GM21447 (cell line): ENCODE results near the gene MAPKAP1.
"Not testable (repeated sequence)": the region's sequence is repeated elsewhere in the genome, so short reads cannot be mapped to it uniquely, and the experiment has no call there.

ENCODE experiments used
- ATAC-seq: cut with Tn5 transposase; IDR thresholded peaks from one replicate; pipeline ENCODE4 v1.9.1; 2021; ENCODE audit not compliant: unreplicated experiment

MAPKAP1 gene

GRCh38 chr9:125611121-125611765 is 95.8 kb downstream of the MAPKAP1 start:
- no peak for ATAC-seq

- no peak for ATAC-seq
These were observed 97.3 kb downstream of the MAPKAP1 start for GRCh38 chr9:125609744-125610143.

DNA sequence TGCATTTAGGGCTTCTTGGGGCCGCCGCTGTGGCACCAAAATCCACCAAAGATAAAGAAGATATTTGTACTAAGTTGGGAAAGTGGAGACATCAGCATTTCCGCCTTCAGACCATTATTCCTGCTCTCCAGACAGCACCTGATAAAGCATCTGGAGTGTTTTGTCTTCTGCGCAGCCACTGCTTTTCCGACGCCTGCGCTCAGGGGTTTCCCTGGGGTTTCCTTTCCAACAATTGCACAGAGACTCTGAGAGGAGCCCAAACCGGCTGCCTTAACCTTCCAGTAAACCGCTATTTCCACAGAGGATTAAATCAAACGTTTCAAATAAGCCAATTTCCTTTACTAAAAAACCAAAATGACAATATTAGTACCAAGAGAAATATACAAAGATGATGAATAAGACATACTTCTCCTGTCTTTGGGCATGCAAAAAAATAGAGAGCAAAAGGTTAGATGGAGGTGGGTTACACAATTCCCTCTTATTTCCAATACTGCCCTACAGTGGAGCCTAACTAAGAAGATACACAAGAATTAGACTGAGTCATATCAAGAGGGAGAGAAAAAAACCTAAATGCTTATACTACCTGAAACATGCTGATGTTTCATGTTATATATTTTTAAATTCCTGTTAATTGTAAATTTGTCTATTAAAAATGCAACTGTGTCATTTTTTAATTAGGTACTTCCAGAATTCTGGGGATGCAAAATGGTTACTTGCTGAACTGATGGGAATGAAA is 98.4 kb downstream of the MAPKAP1 start:
- ATAC-seq: no peak

DNA sequence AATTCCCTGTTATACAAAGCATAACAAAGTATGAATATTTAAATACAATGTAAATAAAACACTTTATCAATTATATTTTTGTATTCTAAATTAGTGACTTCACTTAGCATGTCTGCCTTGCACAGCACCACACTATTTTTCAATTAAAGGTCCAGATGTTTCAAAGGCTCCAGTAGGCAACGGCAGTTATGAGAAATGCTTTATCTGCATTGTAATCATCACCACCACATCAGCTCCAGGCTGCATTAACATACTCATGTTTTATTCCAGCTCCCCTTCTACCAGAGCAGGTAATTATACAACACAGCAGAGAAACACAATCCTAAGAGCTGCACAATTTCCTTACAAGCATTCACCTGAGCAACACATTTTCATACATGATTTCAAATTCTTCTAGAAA is 102.8 kb downstream of the MAPKAP1 start:
- ATAC-seq: no peak

DNA sequence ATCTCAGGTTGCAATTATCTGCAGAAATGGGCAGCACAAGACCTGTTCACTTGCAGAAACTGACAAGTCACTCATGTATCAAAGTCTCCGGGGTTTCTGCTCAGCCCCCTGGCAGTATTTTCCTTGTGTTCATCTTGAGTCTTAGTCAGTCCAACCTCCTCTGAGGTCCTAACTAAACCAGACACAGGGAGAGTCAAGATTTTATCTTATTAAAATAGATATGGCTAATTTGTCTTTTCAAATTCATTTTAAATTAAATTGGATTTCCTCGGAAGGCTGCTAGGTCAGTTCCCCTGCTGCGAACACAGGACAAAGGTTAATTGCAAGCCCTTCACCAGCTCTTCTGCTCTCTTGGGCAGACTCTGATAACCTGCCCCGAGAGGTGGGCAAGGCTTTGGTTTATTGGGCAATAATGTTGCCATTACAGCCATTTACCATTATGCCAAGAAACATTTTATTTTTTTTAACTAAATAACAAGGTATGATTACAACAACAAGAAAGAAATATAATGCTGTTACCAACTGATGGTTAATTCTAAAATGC is 103.5 kb downstream of the MAPKAP1 start:
- no peak for ATAC-seq

GRCh38 chr9:125601961-125602360 is 105.0 kb downstream of the MAPKAP1 start:
- no peak for ATAC-seq

- no peak for ATAC-seq
These were observed 106.8 kb downstream of the MAPKAP1 start for GRCh38 chr9:125600194-125600593.

GRCh38 chr9:125594223-125594610 is 112.8 kb downstream of the MAPKAP1 start:
- ATAC-seq: no peak

GRCh38 chr9:125593581-125594222 is 113.3 kb downstream of the MAPKAP1 start:
- no peak for ATAC-seq

DNA sequence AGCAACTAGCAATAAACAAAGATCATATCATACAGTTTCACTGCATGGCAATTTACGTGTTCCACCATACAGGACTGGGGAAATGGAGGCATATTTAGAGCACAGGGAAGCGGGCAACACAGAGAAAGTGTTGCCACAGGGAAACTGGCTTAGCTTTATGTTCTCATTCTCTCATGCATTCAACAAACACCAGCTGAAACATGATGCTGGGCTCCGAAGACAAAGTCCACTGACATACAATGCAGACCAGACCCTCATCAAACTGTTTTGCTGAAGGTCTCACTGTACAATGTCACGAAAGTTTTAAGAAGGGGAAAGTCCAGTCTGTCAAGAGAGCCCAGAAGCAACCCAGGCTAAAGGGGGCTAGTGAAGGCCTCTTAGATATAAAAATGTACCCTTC is 115.1 kb downstream of the MAPKAP1 start:
- no peak for ATAC-seq

DNA sequence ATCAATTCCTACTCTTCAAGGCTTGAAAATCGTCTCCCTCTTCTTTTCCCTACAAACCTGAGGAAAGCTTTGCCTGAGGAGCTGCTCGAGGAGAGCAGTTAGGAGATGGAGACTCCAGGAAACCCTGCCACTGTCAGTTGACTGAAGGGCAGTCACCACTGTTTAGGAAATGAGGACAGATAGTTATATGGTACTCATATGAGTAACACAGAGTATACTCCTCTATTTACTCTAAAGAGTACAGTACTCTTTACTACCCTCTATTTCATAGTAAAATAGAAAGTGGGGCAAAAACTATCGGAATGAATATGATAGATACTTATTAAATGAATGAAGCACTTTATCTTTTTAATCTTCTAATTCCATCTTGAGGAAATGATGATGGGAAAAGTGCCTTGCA is 115.8 kb downstream of the MAPKAP1 start:
- no peak for ATAC-seq

DNA sequence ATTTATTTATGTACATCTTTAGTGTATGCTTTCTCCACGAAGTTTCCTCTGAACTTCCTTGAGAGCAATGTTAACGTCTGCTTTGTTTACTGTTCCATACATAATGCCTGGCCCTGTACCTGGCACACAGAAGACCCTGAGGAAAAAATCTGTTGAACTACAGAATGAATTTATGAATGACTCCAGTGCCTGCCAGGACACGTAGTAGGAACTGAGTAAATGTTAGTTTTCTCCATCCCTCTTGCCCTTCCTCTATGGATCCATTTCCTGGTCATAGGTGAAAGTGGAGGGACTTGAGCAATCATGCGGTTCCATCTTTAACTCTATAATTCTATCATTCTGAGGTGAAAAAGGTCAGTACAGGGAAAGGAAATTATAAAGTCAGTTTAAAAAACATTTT is 117.7 kb downstream of the MAPKAP1 start:
- no peak for ATAC-seq

DNA sequence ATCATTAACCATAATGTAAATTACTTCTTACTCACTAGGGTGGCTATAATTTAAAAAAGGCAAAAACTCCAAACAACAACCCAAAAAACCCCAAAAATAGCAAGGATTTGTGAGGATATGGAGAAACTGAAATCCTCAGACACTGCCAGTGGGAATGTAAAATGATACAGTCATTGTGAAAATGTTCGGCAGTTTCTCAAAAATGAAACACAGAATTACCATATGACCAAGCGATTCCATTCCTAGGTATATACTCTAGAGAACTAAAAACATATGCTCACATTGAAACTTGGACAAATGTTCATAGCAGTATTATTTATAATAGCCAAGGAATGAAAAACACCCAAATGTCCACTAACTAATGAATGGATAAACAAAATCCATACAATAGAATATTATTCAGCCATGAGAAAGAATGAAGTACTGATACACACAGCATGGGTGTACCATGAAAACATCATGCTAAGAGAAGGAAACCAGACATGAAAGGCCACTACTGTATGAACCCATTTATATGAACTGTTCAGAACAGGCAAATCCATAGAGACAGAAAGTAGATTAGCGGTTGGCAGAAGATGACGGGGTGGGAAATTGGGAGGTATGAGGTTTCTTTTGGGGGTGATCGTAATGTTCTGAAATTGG is 119.1 kb downstream of the MAPKAP1 start:
- ATAC-seq: no peak

GRCh38 chr9:125586172-125586511 is 120.9 kb downstream of the MAPKAP1 start:
- no peak for ATAC-seq

DNA sequence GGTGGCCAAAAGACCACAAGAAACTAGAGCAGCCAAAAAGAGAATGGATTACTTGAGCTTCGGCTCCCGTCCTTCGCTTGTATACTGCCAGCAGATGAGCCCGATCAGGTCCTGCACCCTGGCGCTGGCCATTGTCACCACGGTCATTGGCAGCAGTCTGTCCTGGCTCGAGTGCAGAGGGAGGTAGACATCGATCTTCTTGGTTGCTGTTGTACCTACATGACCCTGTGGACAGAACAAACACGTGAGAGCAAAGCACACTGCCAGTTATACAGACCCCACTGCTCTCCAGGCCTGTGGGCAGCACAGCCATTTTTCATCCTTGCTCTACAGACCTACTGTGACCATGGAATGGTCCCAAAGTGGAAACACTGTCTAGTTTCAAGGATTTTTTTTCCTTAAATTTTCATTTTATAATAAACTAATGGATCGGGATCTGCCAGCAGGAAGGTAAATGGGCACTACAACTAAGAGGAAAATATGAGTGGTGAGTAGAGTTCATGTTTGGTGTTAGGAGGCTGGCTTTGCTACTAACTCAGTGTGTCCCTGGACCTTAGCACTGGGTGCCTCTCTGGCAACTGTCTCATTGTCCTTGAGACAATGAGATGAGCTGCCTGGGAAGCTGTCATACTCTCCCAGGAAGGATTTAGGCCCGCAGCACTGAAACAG is 121.4 kb downstream of the MAPKAP1 start:
- ATAC-seq: no peak

- no peak for ATAC-seq
These were observed 126.2 kb downstream of the MAPKAP1 start for GRCh38 chr9:125580701-125581286.

- no peak for ATAC-seq
These were observed 127.7 kb downstream of the MAPKAP1 start for GRCh38 chr9:125579030-125579932.

- no peak for ATAC-seq
These were observed 132.7 kb downstream of the MAPKAP1 start for GRCh38 chr9:125574126-125574877.

DNA sequence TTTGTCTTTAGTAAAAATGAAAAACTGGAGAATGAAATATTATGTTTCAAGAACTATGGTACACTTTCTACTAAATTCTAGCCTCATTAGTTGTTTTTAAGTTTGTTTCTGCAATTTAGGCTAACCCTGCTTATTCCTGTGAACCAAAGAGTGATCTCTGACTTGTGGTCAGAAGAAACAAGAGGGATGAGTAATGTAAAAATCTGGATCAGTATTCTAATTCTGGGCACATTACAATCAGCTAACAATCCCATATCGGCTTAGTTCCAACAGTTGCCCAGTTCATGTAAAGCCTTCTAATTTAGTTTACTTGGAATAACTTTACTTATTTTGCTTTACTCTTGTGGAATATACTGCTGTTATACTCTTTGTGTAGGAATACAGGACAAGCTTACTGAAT is 134.5 kb downstream of the MAPKAP1 start:
- not testable (repeated sequence) for ATAC-seq
